ENCODE measurements around the gene HDGF.

DNA sequence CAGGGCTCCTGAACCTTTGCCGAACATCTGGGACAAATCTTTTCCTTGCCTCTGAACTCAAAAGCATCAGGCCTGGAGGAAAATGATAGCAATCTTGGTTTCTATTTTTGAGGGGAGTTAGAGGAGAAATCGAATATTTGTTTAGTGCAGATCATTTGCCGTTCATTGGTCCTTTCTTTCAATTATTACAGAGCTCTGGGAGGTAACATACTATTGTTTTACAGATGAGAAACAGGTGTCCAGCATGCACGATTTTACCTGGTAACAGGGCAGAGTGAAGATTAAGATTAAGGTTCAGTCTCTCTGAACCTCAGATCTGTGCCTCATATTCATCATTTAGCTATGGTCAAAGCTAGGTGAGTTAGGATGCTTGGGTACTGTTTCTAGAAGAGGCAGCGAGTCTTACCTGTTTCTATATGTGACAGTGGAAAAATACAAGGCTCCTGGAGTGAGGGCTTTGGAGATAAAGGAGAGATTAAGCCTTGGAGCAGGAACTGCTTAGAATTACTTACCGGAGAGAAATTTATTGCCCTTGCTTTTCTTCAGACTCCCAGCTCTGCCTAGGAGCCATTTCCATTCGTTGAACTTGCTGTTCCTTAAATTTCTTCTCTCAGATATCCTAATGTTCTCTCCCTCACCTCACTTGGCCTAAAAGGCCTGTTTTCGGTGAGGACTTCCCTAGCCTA lies 17.3 kb upstream of the HDGF start:
- no peak for TF ChIP-seq FOXM1 (IDR thresholded peaks at IDR 0.05; ENCODE audit: borderline replicate concordance)
- no peak for TF ChIP-seq BHLHE40 (IDR thresholded peaks at IDR 0.05; ENCODE audit: borderline replicate concordance)
- no peak for TF ChIP-seq LEF1 (IDR thresholded peaks at IDR 0.05; ENCODE audit: borderline replicate concordance)
- no peak for TF ChIP-seq ELF4 (IDR thresholded peaks at IDR 0.05)
- no peak for TF ChIP-seq ARNT (IDR thresholded peaks at IDR 0.05)
- no peak for TF ChIP-seq FOXK2 (IDR thresholded peaks at IDR 0.05)
- no peak for TF ChIP-seq TARDBP (IDR thresholded peaks at IDR 0.05)
- TF ChIP-seq L3MBTL2 (conservative IDR thresholded peaks at IDR 0.05): no peak
- TF ChIP-seq ZNF384 (IDR thresholded peaks at IDR 0.05): no peak
- TF ChIP-seq, protein P1, sequence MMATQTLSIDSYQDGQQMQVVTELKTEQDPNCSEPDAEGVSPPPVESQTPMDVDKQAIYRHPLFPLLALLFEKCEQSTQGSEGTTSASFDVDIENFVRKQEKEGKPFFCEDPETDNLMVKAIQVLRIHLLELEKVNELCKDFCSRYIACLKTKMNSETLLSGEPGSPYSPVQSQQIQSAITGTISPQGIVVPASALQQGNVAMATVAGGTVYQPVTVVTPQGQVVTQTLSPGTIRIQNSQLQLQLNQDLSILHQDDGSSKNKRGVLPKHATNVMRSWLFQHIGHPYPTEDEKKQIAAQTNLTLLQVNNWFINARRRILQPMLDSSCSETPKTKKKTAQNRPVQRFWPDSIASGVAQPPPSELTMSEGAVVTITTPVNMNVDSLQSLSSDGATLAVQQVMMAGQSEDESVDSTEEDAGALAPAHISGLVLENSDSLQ (IDR thresholded peaks at IDR 0.05): no peak
- TF ChIP-seq SUZ12 (IDR thresholded peaks at IDR 0.05): no peak
- no peak for TF ChIP-seq HDGF (IDR thresholded peaks at IDR 0.05; ENCODE audit: borderline replicate concordance)
